Neutrophil (primary cell): ENCODE data around the gene CHMP2B.

Source experiments
- H3K27ac ChIP-seq: fragments of 200-600 bp; sonication (generic); 2 replicates; pipeline ENCODE4 v1.5.1; 2016; ENCODE audit warnings: mild to moderate bottlenecking, moderate library complexity
- H3K27me3 ChIP-seq: fragments of 200-600 bp; sonication (generic); 2 replicates; pipeline ENCODE4 v1.6.0; 2016; ENCODE audit warnings: mild to moderate bottlenecking
- H3K36me3 ChIP-seq: fragments of 200-600 bp; sonication (generic); 2 replicates; pipeline ENCODE4 v1.5.1; 2017
- H3K4me1 ChIP-seq, 2 experiments: fragments of 200-600 bp in 1 of 2; sonication (generic) in 1 of 2; 1 replicate in 1 of 2; 2 replicates in 1 of 2; pipeline versions ENCODE4 v1.5.1 to v1.6.1; 2013 to 2016; ENCODE audit warnings: low read depth in 1 of 2, low read length in 1 of 2, mild to moderate bottlenecking in 1 of 2, moderate library complexity in 1 of 2; ENCODE audit not compliant: control insufficient read depth in 1 of 2, insufficient read depth in 1 of 2
- H3K4me3 ChIP-seq, 2 experiments: fragments of 200-600 bp in 1 of 2; sonication (generic) in 1 of 2; 1 replicate in 1 of 2; 2 replicates in 1 of 2; pipeline ENCODE4 v1.5.1; 2013 to 2016; ENCODE audit warnings: low read depth in 1 of 2, low read length in 1 of 2, mild to moderate bottlenecking in 1 of 2, moderate library complexity in 1 of 2
- H3K9me3 ChIP-seq: fragments of 200-600 bp; sonication (generic); 2 replicates; pipeline ENCODE4 v1.5.1; 2016
- CTCF ChIP-seq: fragments of 200-600 bp; sonication (generic); IDR thresholded peaks from 2 replicates; pipeline ENCODE4 v1.5.1; 2016; ENCODE audit warnings: antibody characterized with exemption

Gene CHMP2B

GRCh38 chr3:87200060-87200647 lies 27.0 kb upstream of the CHMP2B start:
- H3K27ac ChIP-seq, result no peak overlapping the region
- no peaks in the 10 kb centered on the region for H3K4me1 ChIP-seq
- H3K27me3 ChIP-seq, result no peaks in the 10 kb centered on the region
- TF ChIP-seq CTCF, result no peak
- no peaks in the 10 kb centered on the region for H3K9me3 ChIP-seq
- H3K4me3 ChIP-seq, result no peak overlapping the region
- H3K36me3 ChIP-seq, result no peaks in the 10 kb centered on the region

- Histone ChIP-seq H3K9me3 (no peaks in the 10 kb centered on the region), H3K4me1 (no peaks in the 10 kb centered on the region), H3K27ac (no peak overlapping the region), H3K4me3 (no peak overlapping the region), H3K27me3 (peaks cover 2% of the 10 kb centered on the region), H3K36me3 (no peaks in the 10 kb centered on the region)
- no peak for TF ChIP-seq CTCF
Observed at GRCh38 chr3:87201727-87202126, 25.4 kb upstream of the CHMP2B start.

- no peak for TF ChIP-seq CTCF
- Histone ChIP-seq H3K4me3 (no peak overlapping the region), H3K9me3 (no peaks in the 10 kb centered on the region), H3K27me3 (peaks cover 6% of the 10 kb centered on the region), H3K36me3 (no peaks in the 10 kb centered on the region), H3K27ac (no peak overlapping the region), H3K4me1 (no peaks in the 10 kb centered on the region)
Observed at GRCh38 chr3:87203809-87204208, 23.3 kb upstream of the CHMP2B start.

- H3K9me3 ChIP-seq, result no peaks in the 10 kb centered on the region
- no peak overlapping the region for H3K4me3 ChIP-seq
- TF ChIP-seq CTCF, result no peak
- no peaks in the 10 kb centered on the region for H3K36me3 ChIP-seq
- peaks cover 6% of the 10 kb centered on the region for H3K27me3 ChIP-seq
- no peaks in the 10 kb centered on the region for H3K4me1 ChIP-seq
- no peak overlapping the region for H3K27ac ChIP-seq
Observed at GRCh38 chr3:87206070-87206469, 21.0 kb upstream of the CHMP2B start.

- Histone ChIP-seq H3K27me3 (peaks cover 6% of the 10 kb centered on the region), H3K4me3 (no peak overlapping the region)
Observed at GRCh38 chr3:87206635-87207034, 20.5 kb upstream of the CHMP2B start.

More at GRCh38 chr3:87206635-87207034, 20.5 kb upstream of the CHMP2B start:
- H3K36me3 ChIP-seq, result no peaks in the 10 kb centered on the region
- no peaks in the 10 kb centered on the region for H3K9me3 ChIP-seq
- no peak overlapping the region for H3K27ac ChIP-seq
- no peaks in the 10 kb centered on the region for H3K4me1 ChIP-seq
- TF ChIP-seq CTCF, result no peak
